ENCODE results near the gene DQX1.

- TF ChIP-seq CTCF (IDR thresholded peaks at IDR 0.05; ENCODE audit: poor library complexity) (no peak), EZH2 (IDR thresholded peaks at IDR 0.05; ENCODE audit: borderline replicate concordance) (no peak), EZH2phosphoT487 (IDR thresholded peaks at IDR 0.05; ENCODE audit: low read depth, severe bottlenecking, unreplicated experiment) (no peak)
Observed at GRCh38 chr2:74535440-74535965, 9.5 kb upstream of the DQX1 start.

Measured in hepatocyte (in vitro differentiated cells).